NCI-H2196 treated with DMSO at 0.1 percent for 48 hours (cell line): ENCODE results near the gene ADAM15.
A peak's percentile ranks its signal among the peaks of the same experiment; 100 is the strongest.

Experiments used
- DNase-seq: peaks from one replicate; lab custom pipeline; 2025; ENCODE audit not compliant: unreplicated experiment; lab: John Stamatoyannopoulos, UW

ADAM15 gene

DNA sequence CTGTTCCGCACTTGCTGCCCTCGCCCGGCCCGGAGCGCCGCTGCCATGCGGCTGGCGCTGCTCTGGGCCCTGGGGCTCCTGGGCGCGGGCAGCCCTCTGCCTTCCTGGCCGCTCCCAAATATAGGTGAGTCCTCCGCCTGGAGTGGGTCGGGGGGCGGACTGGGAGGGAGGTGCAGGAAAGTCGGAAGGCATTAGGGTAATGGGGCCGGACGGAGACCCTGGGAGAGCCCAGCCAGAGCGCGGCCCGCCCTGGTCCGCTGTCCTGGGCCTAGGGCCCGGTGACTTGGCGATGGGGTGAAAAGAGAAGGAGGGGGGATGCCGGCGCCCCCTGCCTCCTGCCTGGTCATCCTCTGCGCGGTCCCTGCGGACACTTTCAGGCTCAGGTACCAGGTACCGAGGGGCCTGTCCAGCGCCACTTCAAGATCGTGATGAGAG, 243 bp downstream of the ADAM15 start:
- no peak for DNase-seq

DNA sequence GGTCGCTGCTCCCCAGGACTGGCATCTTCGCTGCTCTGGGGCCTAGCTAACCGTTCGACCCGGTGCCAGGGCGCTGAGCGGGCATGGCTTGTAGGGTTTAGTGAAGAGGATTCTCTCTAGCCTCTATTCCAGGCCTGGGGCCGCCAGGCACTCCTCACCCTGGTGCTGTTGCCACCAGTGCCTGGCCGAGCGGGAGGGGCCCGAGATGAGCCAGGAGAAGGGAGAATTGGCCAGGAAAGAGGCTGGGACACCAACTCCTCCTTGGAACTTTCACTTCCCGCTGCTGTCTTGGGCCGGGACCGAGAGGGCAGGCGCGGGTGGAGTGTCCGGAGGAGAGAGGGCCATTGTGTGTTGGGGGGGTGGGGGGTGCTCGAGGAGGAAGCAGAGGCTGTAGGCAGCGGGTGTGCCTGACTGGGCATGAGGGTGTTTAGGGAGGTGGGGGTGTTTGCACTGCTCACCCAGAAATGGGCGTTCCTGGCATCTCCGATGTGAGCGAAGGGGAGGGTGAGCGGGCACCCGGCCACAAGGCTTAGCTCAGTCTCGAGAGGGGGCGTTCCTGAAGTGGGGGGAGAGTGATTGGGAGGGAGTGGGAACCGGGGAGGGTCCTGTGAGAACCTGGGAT, 772 bp downstream of the ADAM15 start:
- DNase-seq, result peak; percentile 27

DNA sequence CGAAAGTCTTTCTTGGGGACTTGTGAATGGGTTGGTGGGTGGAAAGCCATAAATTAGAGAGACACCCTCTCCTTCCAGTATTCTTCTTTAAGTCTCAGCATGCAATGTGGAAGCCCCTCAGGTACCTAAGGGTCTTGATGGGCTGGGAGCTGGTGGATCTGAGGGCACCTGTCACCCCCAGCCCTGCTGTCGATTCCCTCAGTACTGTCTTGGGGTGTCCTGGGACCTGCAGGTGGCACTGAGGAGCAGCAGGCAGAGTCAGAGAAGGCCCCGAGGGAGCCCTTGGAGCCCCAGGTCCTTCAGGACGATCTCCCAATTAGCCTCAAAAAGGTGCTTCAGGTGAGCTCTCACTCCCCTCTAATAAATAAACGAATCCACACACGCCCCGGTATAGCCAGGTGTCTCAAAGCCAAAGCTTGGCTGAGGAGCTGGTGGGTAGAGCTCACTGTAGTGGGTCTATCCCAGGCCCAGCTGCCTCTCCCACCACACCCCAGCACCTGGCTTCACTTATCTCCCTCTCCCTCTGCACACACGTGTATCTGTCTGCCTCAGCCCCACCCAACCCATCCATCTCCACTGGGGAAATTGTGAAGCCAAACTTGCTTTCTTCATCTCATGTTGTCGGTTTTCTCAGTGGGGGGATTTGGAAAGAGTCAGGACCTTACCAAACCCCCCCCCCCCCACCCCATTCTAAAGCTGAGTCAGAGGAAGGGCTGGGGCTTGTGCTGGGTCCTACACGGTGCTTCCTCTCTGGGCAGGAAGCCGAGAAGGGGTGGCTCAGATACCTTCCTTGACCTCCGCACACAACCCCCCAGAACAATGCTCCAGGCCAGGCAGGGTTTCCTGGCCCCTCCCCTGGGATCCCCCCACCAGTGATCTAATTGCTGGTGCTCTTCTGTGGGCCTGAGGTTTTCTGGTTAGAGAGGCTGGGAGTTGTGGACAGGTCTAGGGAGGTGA, 1.6 kb downstream of the ADAM15 start:
- no peak for DNase-seq

DNA sequence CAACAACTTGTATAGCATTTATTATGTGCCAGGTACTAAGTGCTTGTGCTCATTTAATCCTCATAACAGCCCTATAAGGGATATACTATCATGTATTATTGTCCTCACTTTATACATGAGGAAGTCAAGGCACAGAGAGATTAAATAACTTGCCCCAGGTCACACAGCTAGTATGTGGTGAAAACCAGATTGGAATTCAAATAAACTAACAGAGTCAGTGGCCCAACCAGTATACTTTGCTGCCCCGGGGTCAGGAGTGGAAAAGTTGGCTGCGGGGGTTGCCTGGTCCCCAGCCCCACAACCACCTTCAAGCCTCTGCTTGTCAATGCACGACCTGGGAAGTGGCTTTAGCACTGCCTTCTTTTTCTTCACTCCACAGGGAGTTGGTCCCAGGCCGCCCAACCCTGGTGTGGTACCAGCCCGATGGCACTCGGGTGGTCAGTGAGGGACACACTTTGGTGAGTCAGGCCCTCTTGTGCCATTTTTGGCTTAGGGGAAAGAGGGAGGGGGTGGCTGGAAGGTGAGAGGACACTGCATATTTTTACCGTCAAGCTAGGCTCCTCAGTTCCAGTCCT, 2.5 kb downstream of the ADAM15 start:
- DNase-seq, result no peak

DNA sequence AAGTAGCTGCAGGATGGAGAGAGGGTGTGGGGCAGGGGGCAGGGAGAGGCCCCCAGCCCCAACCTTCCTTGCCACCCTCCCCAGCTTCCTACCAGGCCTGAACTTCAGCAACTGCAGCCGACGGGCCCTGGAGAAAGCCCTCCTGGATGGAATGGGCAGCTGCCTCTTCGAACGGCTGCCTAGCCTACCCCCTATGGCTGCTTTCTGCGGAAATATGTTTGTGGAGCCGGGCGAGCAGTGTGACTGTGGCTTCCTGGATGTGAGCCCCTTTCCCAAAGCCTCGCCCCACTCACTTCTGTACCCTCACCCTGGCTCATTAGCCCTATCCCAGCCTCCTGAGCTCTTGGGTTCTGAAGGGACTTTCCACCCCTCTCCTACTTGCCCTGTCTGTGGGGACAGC, 6.0 kb downstream of the ADAM15 start:
- DNase-seq, result no peak

DNA sequence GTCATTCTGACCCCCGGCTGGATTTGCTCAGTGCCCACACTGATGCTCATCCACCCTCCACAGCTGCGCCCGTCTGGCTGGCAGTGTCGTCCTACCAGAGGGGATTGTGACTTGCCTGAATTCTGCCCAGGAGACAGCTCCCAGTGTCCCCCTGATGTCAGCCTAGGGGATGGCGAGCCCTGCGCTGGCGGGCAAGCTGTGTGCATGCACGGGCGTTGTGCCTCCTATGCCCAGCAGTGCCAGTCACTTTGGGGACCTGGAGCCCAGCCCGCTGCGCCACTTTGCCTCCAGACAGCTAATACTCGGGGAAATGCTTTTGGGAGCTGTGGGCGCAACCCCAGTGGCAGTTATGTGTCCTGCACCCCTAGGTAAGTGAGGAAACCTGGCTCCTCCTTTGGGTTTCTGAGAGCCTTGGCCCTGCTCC, 6.7 kb downstream of the ADAM15 start:
- no peak for DNase-seq

DNA sequence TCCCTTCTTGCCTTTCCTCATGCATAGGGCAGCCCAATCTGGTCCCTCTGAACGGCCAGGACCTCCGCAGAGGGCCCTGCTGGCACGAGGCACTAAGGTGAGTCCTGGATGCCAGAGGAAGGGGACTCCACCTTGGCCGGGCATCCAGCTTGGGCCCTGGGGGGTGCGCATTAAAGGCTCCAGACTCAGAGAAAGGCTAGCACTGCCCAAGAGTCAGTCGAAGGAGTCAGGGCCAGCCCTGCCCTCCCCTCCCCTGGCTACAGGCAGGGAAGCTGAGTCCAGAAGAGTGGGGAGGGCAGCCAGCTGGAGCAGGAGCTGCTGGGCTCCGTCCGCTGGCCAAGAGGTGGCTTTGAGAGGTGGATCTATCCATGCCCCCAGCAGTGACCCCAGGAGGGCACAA, 9.6 kb downstream of the ADAM15 start:
- no peak for DNase-seq

DNA sequence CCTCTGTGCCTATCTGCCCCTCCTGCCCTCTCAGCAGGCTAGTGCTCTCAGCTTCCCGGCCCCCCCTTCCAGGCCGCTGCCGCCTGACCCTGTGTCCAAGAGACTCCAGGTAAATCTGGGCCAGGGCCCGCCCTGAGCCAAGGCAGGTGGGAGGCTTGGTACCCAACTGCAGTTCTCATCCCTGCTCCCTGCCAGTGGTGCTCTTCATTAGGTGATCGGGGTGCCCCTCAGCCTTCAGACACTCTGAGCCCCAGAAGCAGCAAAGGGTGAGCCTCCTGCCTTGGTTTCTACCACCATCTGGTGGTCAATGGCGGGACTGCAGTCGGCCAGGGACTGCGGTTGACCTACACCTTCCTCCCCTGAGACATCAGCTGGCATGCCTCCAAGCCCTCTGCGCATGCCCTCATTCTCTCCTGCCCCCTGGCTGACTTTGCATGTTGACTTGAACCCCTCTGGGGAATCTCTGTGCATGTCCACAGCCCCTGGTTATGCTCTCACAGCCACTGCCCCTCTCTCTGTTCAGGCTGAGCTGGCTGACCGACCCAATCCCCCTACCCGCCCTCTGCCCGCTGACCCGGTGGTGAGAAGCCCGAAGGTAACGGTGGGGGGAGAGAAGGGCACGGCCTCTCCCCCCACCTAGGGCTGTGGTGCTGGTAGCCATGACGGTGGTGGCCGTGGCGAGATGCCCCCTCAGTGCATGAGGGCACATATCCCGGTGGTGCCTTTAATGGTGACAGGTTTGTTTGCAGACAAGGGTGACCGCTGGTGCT, 10.4 kb downstream of the ADAM15 start:
- DNase-seq, result peak; percentile 58

DNA sequence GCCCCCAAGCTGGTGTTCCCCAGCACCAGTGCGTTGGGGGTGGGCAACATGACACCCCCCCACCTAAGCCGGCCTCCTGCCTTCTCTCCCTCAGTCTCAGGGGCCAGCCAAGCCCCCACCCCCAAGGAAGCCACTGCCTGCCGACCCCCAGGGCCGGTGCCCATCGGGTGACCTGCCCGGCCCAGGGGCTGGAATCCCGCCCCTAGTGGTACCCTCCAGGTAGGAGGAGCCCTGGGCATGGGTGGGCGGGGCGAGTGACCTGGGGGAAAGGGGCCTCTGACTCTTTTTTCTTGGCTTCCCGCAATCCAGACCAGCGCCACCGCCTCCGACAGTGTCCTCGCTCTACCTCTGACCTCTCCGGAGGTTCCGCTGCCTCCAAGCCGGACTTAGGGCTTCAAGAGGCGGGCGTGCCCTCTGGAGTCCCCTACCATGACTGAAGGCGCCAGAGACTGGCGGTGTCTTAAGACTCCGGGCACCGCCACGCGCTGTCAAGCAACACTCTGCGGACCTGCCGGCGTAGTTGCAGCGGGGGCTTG, 11.1 kb downstream of the ADAM15 start:
- DNase-seq, result no peak

DNA sequence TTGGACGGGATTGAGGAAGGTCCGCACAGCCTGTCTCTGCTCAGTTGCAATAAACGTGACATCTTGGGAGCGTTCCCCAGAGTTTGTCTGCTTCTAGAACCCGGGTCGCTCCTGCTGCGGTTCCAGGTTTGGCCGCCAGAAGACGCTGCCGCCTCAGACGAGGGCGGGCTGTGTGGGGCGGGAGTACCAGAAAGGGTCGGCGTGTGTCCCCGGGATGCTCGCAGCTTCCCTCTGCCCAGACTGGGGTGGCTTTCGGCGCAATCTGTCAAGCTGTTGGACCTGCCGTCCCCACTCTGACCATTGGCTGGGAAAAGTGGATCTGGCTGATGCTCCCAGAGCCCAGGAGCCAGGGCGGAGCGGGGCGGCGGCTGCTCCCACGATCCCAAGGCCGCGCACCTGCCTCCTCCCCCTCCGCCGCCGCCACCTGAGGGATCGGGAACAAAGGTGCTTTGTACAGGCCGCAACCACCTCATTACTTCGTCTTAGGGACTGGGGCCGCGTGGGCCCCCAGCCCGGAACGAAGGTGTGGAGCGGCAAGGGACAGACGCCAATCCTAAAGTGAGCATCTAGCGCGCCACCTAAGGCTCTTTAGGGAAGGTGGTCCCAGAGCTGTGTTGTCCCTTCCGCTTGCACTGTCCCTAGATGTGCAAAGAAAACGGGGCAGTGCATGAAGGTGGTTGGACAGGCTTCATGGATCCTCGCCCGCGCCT, 11.7 kb downstream of the ADAM15 start:
- no peak for DNase-seq

DNA sequence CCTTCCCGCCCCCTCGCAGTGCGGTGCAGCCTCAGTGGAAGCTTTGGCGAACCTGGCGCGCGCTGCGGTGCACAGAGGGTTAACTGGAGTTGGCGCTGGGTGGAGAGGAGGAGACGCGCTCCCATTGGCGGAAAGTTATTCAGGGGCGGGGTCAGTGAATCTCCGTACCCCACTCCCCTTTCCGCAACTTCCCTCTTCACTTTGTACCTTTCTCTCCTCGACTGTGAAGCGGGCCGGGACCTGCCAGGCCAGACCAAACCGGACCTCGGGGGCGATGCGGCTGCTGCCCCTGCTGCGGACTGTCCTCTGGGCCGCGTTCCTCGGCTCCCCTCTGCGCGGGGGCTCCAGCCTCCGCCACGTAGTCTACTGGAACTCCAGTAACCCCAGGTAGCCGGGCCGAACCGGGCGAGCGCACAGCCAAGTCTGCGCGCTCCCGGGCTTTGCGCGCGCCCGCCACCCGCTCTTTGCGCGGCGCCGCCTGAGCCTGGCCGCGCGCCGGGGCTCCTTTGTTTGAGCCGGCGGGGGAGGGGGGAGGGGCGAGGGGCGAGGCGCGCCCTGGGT, 12.5 kb downstream of the ADAM15 start, which contains the start of gene EFNA4:
Gene EFNA4 (plus strand): TSS at position 191 of the 561 bp plus-strand sequence. CDS start 84 bp downstream, at position 275.
- peak; percentile 64 for DNase-seq

DNA sequence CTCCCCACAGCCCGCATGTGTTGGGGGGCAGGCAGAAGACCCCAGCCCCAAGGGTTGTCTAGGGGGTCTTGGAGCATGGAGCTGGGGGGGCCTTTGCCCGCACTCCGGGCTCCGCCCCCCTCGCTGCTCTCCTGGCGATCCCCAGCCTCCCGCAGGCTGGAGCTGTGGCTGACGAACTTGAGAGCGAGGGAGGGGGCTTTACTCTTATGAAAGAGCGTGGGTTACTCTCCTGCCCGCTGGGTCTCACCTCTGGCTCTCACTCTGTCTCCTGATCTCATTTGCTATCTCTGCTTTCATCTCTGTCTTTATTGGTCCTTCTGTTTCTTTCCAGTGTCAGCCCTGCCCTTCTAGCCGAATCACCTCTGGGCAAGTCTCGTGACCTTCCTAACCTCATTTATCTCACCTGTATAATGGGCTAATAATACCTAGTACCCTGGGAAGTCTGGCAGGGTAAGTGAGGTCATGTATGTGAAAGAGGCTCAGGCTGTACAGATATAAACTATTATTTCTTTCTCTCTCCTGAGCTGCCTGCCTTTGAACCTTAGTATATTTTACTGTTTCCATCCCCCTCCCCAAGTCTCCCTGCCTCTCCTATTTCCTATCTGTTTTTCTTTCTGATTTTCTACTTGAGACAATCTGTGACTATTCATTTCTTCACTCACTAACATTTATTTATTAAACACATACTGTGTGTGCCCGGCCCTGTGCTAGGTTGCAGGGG, 13.2 kb downstream of the ADAM15 start:
- DNase-seq, result peak; percentile 30

DNA sequence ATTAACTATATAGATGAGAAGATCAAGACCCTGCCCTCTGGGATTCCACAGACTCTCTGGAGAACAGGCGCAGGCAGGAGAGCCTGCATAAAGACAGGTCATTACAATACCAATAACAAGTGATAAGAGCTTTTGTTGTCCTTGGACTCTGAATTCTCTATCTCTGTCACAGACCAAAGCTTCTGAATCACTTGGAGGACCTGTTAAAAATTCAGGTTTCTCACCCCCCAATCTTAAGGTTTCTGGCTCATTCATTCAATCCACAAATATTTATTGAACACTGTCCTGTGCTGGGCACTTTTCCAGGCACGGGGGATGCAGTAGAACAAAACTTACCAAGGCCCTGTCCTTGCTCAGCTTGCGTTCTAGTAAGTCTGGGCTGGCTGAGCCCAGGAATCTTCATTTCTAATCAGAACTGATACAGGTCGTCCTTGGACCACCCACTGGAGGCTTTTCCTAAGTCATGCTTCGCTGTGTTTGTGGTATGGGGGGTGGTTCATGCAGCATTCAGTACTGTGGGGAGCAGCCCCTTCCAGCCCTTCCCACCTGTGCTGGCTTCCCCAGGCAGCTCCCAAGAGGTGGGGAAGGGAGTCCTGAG, 13.8 kb downstream of the ADAM15 start:
- no peak for DNase-seq

DNA sequence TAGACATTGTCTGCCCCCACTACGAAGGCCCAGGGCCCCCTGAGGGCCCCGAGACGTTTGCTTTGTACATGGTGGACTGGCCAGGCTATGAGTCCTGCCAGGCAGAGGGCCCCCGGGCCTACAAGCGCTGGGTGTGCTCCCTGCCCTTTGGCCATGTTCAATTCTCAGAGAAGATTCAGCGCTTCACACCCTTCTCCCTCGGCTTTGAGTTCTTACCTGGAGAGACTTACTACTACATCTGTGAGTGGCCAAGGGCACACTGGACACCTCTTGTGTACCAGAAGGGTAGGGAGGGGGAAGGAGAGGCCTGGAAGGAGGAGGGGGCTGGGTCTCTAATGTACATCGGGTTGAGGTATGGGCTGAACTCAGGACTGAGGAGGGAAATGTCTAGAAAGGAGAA, 15.7 kb downstream of the ADAM15 start:
- DNase-seq, result no peak

DNA sequence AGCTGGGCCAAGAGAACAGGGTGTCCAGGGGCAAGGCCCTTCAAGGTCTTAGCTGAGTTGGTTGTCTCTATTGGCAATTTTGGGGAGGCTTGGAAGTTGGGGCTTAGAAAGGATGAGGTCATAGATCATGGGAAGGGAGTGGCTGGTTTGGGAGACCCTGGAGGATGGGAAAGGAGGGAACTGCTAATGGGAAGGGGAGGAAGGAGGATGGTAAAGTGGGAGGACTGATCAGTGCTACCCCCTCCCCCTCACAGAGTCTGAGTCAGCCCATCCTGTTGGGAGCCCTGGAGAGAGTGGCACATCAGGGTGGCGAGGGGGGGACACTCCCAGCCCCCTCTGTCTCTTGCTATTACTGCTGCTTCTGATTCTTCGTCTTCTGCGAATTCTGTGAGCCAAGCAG, 17.5 kb downstream of the ADAM15 start:
- DNase-seq, result no peak

DNA sequence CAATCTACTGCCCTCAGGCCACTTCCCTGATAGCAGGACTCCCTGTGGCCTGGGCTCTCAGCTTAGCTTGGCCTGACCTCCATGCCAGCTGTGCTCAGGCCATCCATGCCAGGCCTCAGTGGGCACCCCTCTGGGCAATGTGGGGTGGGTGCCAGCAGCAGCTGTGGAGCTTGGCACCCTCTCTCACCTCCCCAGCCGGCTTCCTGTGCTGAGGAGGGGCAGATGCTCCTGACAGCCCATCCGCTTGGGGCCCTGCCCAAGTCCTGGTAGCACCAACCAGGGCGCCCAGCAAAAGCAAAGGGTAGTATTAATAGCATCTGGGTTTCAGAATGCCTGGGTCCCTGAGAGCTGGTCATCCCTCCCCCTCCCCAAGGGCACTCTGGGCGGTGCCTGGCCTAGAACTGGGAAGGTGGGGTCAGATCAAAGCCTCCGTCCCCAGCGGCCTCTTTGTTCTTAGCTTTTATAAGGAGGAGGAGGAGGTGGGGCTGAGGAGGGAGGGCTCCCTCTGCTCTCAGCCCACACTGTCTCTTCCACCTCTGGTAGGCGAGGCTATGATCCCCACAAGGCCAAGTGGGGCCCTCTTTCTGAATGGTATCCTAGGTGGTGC, 18.5 kb downstream of the ADAM15 start:
- peak; percentile 71 for DNase-seq

DNA sequence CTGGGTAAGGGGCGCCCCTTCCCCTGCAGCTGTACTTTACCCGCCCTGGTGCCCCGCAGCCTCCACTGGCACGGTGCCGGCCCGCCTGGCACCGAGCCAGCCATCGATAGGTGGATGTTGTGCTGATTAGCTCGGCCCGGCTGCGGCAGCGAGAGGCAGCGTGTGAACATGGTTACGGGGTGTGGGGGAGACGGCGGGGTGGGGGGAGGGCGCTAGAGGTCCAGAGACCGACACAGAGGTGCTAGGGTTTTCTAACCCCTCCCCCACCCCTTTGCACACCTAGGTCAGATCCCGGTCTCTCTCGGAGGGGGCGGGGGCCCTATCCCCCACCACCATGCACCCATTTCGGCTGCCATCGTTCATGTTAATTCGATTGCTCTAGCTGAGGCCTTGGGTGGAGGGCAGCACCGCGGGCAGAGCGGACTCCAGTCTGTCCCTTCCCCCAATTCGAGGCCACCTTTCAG, 19.1 kb downstream of the ADAM15 start:
- DNase-seq, result no peak
